Thoracic aorta (tissue), 2 donors: ENCODE results near the gene UNC119. TPM values are rescaled to one million over a fixed set of nuclear protein-coding genes. Genes with fewer than 3 reads are reported as not detected.

Experiments
- ATAC-seq: fragments of 150-250 bp; one replicate; pipeline ENCODE4 v1.8.0; 2017; ENCODE audit warnings: low read depth; ENCODE audit not compliant: insufficient number of reproducible peaks, low FRiP score
- DNase-seq: peaks from one replicate; pipeline ENCODE4 v3.0.0-alpha.2; 2020; ENCODE audit warnings: low spot score
- H3K27ac ChIP-seq, 2 donors: fragments of 200-600 bp; sonication (generic); 1 replicate in 1 of 2; 2 replicates in 1 of 2; pipeline ENCODE4 v1.5.1; 2016; ENCODE audit warnings: mild to moderate bottlenecking in 2 of 2, moderate library complexity in 2 of 2
- H3K27me3 ChIP-seq: fragments of 200-600 bp; sonication (generic); replicated peaks from 2 replicates; pipeline ENCODE4 v1.6.0; 2016; ENCODE audit warnings: mild to moderate bottlenecking; ENCODE audit not compliant: insufficient read depth
- H3K36me3 ChIP-seq: fragments of 200-600 bp; sonication (generic); one replicate; pipeline ENCODE4 v1.5.1; 2016
- H3K4me1 ChIP-seq, 2 donors: fragments of 200-600 bp; sonication (generic); 1 replicate in 1 of 2; 2 replicates in 1 of 2; pipeline versions ENCODE4 v1.5.1 to v1.6.0; 2016; ENCODE audit warnings: low read depth in 2 of 2, mild to moderate bottlenecking in 1 of 2; ENCODE audit not compliant: control insufficient read depth in 1 of 2
- H3K4me3 ChIP-seq: fragments of 200-600 bp; sonication (generic); 2 replicates; pipeline ENCODE4 v1.5.1; 2016; ENCODE audit warnings: mild to moderate bottlenecking
- H3K9me3 ChIP-seq: fragments of 200-600 bp; sonication (generic); 2 replicates; pipeline ENCODE4 v1.5.1; 2016
- total RNA-seq, 2 donors: library from RNA; depleted of rRNA; stranded (reverse); fragments of >200 nt; gene quantifications; one replicate each; pipeline versions ENCODE4 v1.1.0 to v1.2.3, GENCODE V29; 2016
- TF ChIP-seq, protein P1 (sequence below): fragments of 200-600 bp; sonication (generic); IDR thresholded peaks from one replicate; pipeline ENCODE4 v1.5.1; 2019; ENCODE audit warnings: antibody characterized with exemption

The UNC119 gene
- total RNA-seq, 2 donors from 2014 or later, result 27.8 to 34.9 TPM

DNA sequence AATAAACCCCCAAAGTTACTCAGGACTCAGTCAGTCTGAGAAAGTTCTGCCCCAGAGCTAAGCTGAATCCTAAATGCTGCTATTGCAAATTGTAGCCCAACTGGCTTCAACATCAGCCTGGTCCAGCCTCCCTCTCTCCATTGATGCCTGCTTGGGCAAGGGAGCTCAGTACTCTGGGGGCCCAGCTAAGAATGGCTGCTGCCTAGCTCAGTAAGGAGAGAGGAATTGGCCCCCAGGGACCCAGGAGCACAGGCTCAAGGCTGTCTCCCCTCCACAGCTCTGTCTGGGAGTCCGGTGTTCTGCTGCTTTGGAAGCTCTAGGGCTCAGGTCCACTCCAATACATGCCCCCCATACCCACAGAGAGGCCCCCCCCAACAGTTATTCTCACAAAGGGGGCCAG, 1.6 kb downstream of the UNC119 start:
- Histone ChIP-seq H3K36me3 (peaks cover 20% of the 10 kb centered on the region), H3K4me3 (no peak overlapping the region), H3K4me1 (peaks cover 14 to 30% of the 10 kb centered on the region in 2 donors), H3K27me3 (no peaks in the 10 kb centered on the region), H3K27ac (no peak overlapping the region), H3K9me3 (no peaks in the 10 kb centered on the region)
- ATAC-seq (no peak), DNase-seq (no peak)
- TF ChIP-seq, protein P1, sequence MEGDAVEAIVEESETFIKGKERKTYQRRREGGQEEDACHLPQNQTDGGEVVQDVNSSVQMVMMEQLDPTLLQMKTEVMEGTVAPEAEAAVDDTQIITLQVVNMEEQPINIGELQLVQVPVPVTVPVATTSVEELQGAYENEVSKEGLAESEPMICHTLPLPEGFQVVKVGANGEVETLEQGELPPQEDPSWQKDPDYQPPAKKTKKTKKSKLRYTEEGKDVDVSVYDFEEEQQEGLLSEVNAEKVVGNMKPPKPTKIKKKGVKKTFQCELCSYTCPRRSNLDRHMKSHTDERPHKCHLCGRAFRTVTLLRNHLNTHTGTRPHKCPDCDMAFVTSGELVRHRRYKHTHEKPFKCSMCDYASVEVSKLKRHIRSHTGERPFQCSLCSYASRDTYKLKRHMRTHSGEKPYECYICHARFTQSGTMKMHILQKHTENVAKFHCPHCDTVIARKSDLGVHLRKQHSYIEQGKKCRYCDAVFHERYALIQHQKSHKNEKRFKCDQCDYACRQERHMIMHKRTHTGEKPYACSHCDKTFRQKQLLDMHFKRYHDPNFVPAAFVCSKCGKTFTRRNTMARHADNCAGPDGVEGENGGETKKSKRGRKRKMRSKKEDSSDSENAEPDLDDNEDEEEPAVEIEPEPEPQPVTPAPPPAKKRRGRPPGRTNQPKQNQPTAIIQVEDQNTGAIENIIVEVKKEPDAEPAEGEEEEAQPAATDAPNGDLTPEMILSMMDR, result no peak

DNA sequence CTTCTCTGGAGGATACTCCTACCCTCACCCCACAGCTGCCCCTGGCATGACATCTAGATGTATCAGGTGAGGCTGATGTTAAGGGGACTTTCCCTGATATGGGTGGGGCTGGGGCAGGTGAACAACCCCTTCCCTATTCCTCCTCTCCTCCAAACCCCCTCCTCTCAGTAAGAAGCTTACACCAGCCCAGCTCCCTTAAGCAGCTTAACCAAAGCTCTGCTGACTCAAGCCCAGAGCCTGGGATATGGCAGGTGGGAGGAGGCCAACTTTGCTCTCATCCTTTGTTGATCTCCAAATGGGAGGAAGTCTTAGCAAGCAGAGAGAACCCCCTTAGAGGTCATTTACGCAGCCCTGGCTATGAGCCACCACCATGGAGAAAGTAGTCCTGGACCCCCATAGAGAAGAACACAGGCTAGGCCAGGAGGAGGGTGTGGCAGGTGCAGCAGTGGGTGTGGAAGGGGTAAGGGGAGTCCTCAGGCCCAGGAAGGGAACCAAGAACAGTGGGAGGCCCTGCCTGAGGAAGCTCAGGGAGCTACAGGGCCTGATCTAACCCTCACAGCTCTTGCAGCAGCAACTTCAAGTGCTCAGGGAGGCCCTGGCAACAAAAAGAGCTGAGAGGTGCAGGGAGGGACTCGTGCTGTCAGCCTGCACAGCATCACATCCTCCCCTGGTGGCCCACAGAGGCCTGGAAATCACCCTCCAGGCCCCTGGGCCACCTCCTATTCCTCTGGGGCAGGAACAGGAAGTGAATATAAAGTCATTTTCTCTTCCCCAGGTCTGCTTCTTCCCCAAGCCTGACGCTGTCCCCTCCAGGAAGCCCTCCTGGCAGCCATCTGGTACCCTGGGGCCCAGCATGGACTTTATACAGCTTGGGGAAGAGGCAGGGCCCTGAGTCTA, 2.9 kb downstream of the UNC119 start:
- no peak for ATAC-seq
- no peaks in the 10 kb centered on the region for H3K9me3 ChIP-seq
- no peaks in the 10 kb centered on the region for H3K27me3 ChIP-seq
- H3K27ac ChIP-seq, result no peak overlapping the region
- TF ChIP-seq, protein P1, result no peak
- no peak for DNase-seq
- H3K4me3 ChIP-seq, result no peak overlapping the region
- H3K4me1 ChIP-seq, result peaks cover 14 to 30% of the 10 kb centered on the region in 2 donors
- peaks cover 10% of the 10 kb centered on the region for H3K36me3 ChIP-seq

DNA sequence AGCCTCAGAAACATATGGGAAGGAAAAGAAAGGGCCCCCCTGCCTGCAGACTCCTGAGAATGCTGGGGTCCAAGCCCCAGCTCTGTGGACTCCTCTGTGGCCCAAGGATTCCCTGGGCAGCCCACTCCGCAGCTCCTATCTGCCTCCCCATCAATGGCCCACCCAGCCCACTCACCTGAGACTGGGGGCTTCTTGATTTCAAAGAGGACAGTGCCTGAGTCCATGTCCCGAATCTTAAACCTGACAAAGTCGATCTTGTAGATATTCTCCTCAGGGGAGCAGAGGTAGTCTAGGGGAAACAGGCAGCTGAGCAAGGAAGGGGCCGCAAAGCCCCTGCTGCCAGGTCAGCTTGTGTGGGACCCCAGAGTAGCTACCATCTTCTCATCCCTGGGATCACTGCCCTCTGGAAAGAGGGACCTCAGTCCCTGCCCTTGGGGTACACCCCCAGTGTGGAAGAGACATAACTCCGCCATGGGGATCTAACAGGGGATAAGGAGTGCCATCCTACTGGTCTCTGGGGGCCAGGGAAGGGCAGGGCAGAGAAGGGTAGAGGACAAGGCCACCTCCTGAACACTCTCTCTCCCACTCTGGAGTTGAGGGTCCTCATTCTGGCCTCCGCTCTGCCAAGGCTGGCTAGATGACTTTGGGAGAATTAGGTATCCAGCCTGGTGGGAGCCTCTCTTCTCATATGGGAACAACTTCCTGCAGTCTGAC, 3.9 kb downstream of the UNC119 start:
- H3K27ac ChIP-seq, result no peak overlapping the region

DNA sequence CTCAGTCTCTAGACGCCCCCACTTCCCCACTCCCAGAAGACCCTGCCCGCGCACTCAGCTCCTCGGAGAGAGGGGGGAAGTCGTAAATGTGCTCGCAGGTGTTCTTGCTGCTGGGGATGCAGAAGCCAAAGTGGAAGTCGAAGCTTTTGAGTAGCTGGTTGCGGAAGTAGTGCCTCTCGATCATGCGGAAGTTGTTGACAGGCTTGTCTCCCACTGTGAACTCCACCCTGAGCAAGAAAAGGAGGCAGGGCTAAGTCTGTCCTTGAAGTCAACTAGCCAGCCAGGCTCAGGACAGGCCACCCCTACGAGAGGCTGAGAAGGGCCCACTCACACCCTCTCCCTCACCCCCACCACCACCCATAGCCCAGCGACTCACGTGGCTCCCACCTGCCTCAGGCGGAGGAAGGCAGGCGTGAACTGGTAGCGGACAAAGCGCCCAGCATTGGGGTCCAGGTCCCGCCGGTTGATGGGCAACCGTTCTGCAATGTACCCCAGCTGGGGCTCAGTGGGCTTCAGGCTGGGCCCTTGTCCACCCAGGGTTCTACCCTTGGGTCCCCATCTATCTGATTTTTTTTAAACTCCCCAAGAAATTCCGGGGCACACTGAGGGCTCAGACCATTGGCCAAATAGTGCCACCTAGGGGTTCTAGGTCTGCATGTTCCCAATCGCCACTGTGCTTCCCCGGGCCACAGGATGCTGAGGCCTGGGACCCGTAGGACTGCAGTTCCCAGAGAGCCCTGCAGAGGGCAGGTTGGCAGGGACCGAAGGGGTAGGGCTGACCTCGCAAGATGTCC, 4.6 kb downstream of the UNC119 start:
- Histone ChIP-seq H3K9me3 (no peaks in the 10 kb centered on the region), H3K27ac (no peak overlapping the region), H3K36me3 (no peaks in the 10 kb centered on the region), H3K27me3 (no peaks in the 10 kb centered on the region), H3K4me1 (peaks cover 13 to 27% of the 10 kb centered on the region in 2 donors), H3K4me3 (no peak overlapping the region)
- TF ChIP-seq, protein P1, result peak; percentile 90
- ATAC-seq (no peak), DNase-seq (no peak)

More for the DNA sequence above, 3.9 kb downstream of the UNC119 start:
- Histone ChIP-seq H3K36me3 (peaks cover 1% of the 10 kb centered on the region), H3K27me3 (no peaks in the 10 kb centered on the region), H3K4me3 (no peak overlapping the region), H3K9me3 (no peaks in the 10 kb centered on the region), H3K4me1 (peaks cover 14 to 30% of the 10 kb centered on the region in 2 donors)
- TF ChIP-seq, protein P1, result peak; percentile 12
- DNase-seq, result no peak
- ATAC-seq, result no peak
